HG02678 (cell line): ENCODE results near the gene HOXD1.

Experiments
- ATAC-seq: cut with Tn5 transposase; IDR thresholded peaks from one replicate; pipeline ENCODE4 v1.9.1; 2021; ENCODE audit warnings: mild to moderate bottlenecking, moderate library complexity; ENCODE audit not compliant: unreplicated experiment

Gene HOXD1

GRCh38 chr2:176178757-176179295 is 9.6 kb upstream of the HOXD1 start:
- ATAC-seq, result no peak

GRCh38 chr2:176181551-176181950 is 6.9 kb upstream of the HOXD1 start:
- ATAC-seq, result no peak

DNA sequence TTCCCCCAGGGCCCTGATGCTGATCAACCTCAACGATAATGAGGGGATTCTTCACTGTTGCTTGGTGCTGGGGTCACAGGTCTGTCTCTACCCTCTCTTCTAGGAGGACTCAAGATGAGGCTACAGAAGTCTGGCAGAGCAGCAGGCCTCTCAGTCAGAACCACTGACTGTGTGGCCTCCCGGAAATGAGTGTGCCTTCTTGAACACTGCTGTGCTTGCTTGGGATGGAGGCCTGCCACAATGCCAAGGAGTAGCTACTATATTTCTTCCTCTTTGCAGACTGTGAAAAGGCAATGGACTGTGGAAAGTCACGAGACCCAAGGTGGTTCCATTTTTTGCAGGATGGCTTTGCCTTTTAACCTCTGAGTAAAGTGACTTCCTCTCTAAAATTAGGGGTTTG is 5.8 kb upstream of the HOXD1 start:
- no peak for ATAC-seq

DNA sequence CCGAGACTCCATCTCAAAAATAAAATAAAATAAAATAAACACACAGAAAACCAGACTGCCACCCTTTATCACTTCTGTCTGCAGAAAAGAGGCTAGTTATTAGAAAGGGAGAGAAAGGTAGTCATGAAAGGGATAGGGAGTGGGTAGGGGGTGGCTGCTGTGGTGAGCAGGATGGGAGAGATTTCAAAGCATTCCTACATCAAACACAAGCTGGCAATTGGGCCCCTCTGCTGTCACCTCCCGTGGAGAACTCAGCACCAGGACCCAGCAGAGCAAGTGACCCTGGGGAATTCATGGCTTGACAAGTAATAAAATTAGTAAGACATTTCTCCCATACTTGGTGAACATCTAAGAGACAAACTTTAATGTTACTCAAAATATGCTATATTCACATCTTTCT is 3.7 kb upstream of the HOXD1 start:
- ATAC-seq, result no peak

DNA sequence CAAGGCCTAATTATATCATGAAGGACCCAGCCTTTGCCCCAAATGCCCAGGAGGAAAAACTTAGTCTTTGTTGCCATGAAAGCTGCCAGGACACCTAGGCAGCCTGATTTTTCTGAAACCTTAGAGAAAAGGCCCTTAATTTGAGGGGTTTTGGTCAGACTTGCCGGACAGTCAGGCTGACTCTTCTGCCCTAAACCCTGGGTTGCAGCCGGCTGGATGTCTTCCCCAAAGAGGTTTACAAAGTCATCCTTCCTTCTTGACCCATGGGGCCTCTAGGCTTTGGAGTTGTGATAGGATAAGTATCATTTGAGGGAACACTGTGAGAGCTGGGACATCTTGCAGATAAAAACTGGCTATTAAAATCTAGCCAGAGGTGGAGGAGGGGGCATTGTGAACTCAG is 2.4 kb upstream of the HOXD1 start:
- no peak for ATAC-seq

DNA sequence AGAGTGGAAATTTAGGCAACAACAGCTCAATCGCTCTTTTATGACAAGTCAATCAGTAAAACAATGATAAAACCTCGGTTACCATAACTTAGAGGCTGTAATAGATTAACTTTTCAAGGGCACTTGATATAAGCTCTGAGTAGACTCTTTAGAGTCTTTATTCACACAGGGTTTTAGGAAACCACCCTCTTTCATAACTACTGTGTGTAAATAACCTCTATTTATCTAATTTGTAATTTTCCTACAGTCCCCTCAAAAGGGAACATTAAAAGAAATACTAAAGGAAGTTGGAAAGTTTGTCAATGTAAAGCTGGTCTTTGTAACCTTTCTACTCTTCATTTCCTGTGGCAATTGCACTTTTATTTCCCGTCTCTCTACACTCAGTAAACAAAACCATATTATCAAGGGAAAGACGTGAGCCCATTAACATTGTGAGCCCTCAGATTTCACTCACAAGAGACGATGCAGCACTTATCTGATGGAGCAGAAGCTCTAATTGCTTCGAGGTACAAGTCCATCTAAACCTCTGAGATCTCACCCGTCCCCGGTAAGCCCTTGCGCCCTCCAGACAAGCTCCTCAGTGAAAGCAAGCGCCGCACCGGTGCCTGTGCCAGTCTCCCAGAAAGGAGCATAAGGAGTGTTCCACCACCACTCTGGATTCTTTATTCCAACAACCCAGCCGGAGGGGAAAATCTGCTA is 1.1 kb upstream of the HOXD1 start:
- no peak for ATAC-seq

GRCh38 chr2:176188774-176189680 is 559 bp downstream of the HOXD1 start:
- ATAC-seq, result no peak

- ATAC-seq, result no peak
Observed at GRCh38 chr2:176189681-176190641, 1.5 kb downstream of the HOXD1 start.

GRCh38 chr2:176192351-176192750 is 3.9 kb downstream of the HOXD1 start:
- ATAC-seq, result no peak

GRCh38 chr2:176193048-176193447 is 4.6 kb downstream of the HOXD1 start:
- ATAC-seq, result no peak

DNA sequence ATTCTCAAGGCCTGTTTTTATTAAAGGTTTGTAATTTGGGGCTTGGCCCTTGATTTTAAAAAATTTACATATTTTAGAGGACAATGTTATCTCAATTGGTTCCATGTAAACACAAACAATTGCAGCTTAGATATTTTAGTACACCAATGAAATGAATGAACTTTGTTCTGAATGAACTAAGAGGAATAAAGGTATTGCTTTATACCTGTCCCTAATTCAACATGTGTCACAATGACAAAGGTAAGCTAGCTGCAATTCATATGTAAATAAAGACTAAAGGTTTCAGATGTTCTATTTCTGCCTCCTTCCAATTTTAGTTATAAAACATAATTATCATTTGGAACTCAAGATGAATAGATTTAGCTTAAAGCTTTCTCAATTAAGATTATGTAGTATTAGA is 11.4 kb downstream of the HOXD1 start:
- no peak for ATAC-seq

DNA sequence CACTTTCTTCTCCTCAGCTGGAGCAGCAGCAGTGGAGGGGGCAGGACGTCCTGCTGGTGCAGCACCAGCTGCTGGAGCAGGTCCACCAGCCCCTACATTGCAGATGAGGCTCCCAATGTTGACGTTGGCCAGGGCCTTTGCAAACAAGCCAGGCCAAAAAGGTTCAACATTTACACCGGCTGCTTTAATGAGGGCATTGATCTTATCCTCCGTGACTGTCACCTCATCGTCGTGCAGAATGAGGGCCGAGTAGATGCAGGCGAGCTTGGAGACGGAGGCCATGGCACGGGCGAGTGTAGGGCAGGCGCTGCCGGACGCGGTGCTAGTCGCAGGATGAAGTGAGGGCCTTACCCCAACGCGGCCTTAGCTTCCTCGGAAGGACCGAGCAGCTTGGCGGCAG is 12.5 kb downstream of the HOXD1 start:
- ATAC-seq, result no peak

DNA sequence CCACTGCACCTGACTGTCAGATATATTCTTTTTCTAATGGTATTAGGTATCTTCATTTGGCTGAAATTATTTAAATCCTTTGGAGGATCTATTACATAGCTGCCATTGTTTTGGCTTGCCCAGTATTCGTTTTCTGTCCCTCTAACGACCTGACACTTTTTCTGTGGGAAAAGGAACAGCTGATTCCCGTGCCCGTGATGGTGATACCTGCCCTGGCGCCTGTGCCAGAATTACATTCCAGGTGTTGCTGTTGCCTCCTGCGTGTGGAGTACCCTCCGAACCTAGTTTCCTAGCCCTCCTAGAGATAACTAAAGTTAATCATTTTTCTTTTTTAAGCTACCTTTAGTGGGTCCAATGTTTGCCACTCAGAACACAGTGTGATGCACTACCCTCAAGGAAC is 14.0 kb downstream of the HOXD1 start:
- no peak for ATAC-seq

DNA sequence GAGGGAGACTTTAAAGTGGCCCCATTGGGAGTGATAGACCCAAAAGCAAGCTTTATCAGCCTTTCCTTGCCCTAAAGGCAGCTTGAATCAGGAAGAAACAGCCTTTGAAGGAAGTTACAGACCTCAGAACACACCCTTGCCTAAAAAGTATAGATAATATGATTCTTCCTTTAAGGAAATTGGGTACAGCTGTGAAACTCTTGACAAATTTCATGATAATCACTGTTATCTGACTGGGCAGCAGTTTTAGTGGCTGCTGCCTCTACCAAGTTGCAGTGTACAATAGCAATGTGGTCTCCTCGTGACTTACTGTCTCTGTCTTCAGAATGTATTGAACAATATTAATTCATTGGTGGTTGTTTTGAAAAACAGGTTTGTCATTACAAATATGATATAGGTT is 16.7 kb downstream of the HOXD1 start:
- ATAC-seq, result no peak

DNA sequence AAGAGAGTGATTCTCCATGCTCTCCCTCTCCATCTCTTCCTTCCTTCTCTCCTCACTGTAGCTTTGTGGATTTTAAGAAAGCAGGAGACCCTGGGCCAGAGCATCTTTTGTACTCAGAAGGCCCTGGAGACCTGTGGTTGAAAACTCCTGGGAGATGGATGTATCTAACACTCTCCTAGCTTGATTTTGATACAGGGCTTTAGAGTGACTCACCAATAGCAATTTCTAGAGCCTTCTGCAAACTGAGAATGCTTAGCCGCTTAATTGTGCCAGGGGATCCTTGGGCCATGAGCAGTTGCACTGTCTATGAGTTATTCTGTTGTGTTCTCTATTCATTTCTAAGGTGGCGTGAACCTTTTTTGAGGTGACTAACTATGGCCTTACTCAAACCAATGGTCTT is 17.7 kb downstream of the HOXD1 start:
- no peak for ATAC-seq

DNA sequence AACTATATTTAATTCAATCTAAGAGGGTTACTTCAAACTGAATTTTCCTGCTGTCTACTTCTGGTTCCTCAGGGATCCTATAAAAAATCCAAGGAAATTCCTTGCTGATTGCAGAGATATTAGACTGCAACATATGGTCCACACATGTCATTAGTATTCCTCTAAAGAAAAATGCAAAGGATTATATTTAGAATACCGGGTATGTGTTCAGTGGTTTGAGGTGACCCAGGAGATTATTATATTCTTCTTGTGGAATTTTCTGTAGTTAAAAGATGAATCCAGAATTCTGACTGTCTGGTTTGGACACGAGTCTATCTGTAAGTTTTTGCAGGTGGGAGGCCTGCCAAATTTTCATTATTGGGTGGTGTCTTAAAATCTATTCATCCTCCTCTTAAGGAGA is 18.2 kb downstream of the HOXD1 start:
- ATAC-seq, result no peak

DNA sequence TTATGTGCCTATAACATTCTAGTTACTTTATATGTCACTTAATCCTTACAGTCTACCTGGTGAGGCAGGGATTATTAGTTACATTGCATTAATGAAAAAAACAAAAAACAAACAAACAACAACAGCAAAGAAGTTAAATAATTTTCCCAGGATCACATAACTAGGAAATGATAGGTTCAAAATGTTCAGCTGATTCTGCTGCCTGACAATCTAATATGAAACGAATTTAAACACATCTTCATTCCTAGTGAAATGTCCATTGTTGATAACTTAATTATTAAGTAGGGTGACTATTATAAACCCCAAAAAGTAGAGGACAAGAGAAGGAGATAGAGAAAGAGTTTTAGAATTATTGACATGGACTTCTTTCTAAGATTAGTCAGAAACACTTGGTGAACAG is 22.6 kb downstream of the HOXD1 start:
- ATAC-seq, result no peak

DNA sequence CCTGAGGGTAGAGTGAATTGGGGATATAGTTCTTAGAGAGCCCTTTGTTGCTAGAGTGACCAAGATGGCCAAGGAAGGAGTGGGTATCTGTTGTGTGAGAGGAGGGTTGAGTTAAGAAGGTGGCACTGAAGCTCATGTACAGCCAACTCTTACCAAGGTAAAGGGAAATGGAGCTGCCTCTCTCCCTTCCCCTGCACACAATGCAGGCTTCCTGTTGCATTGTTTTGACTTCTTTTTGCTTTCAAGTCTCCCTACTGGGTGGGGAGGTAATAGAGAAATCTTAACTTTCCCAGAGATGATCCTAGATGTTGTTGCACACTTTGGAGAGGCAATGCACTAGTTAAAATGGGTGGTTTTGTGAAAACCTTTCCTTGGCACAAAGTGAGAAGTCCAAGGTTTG is 23.8 kb downstream of the HOXD1 start:
- ATAC-seq, result no peak

DNA sequence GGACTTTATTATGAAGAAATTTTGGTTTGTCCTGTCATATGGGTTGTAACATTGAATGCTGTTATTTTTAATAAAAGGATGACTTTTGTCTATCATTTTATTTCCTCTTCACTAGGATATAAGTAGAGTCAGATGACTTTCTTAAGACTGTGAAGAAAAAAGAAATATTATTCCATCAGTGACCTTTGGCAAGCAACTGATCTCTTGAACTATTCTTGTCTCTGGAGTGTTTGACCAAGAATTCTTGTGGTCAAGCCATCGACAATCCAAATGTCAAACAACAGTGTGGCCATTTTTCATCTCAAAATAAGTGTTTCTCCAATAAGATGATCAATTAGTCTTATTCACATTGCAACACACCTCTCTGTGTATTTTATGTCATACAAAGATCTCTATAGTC is 24.9 kb downstream of the HOXD1 start:
- no peak for ATAC-seq

DNA sequence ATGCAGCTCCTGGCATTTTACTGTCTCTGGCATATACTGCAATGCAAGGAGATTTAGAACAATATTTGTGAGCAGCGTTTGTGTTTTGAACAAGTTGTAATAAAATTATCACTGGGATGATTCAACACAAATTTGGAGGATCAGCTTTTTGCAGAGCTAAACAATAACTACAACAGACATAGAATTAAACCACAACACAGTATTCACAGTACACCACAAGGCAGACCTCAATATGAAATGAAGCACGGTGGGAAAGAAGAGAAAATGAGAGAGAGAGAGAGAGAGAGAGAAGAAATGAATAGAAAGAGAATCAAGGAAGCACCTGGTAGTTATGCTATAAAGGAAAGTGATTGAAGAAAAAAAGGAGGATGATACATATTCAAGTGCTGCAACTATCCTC is 39.4 kb downstream of the HOXD1 start:
- no peak for ATAC-seq

GRCh38 chr2:176234156-176234555 is 45.7 kb downstream of the HOXD1 start:
- no peak for ATAC-seq
